Keratinocyte (primary cell): ENCODE results near the gene SPATA13. TPM values are rescaled to one million over a fixed set of nuclear protein-coding genes. Genes with fewer than 3 reads are reported as not detected.

ENCODE experiments used
- DNase-seq: peaks from one replicate; pipeline ENCODE4 v3.0.0-alpha.2; 2011; ENCODE audit warnings: low read depth, missing footprints, low spot score
- FAIRE-seq: peaks from 2 replicates; lab custom pipeline; 2011; peaks lifted over from hg19 to GRCh38; lab: Jason Lieb, UNC
- H2AFZ ChIP-seq: 2 replicates; pipeline ENCODE4 v1.6.0; 2012; ENCODE audit warnings: low read length, control low read depth, inconsistent platforms; ENCODE audit not compliant: control insufficient read depth
- H3K27ac ChIP-seq: 2 replicates; pipeline ENCODE4 v1.5.1; 2011; ENCODE audit warnings: low read length; ENCODE audit not compliant: control insufficient read depth, insufficient read depth
- H3K27me3 ChIP-seq: 3 replicates; pipeline ENCODE4 v1.6.0; 2011; ENCODE audit warnings: low read length; ENCODE audit not compliant: control insufficient read depth, insufficient read depth; ENCODE audit errors: extremely low read depth
- H3K36me3 ChIP-seq, 2 experiments: 2 replicates in 1 of 2; 3 replicates in 1 of 2; pipeline ENCODE4 v1.5.1; 2011; ENCODE audit warnings: low read length in 2 of 2, mild to moderate bottlenecking in 1 of 2; ENCODE audit not compliant: control insufficient read depth in 2 of 2, insufficient read depth in 2 of 2; ENCODE audit errors: extremely low read depth in 1 of 2
- H3K4me1 ChIP-seq: 3 replicates; pipeline ENCODE4 v1.5.1; 2011; ENCODE audit warnings: low read length; ENCODE audit not compliant: control insufficient read depth, insufficient read depth; ENCODE audit errors: extremely low read depth
- H3K4me2 ChIP-seq: 3 replicates; pipeline ENCODE4 v1.6.0; 2011; ENCODE audit warnings: low read depth, low read length; ENCODE audit not compliant: control insufficient read depth, insufficient read depth; ENCODE audit errors: extremely low read depth
- H3K4me3 ChIP-seq, 3 experiments: fragments of 200-600 bp in 1 of 3; sonication (generic) in 1 of 3; 2 replicates in 2 of 3; 3 replicates in 1 of 3; pipeline ENCODE4 v1.5.1; 2011 to 2016; ENCODE audit warnings: low read length in 3 of 3, mild to moderate bottlenecking in 3 of 3, control low read depth in 2 of 3, inconsistent platforms in 1 of 3, low read depth in 1 of 3, mixed read lengths in 1 of 3, mixed run types in 1 of 3, moderate library complexity in 1 of 3; ENCODE audit not compliant: control insufficient read depth in 2 of 3, insufficient read depth in 2 of 3; ENCODE audit errors: extremely low read depth in 1 of 3
- H3K79me2 ChIP-seq: 2 replicates; pipeline ENCODE4 v1.6.0; 2012; ENCODE audit warnings: low read length; ENCODE audit not compliant: control insufficient read depth, insufficient read depth
- H3K9ac ChIP-seq: 3 replicates; pipeline ENCODE4 v1.6.0; 2011; ENCODE audit warnings: low read length; ENCODE audit not compliant: control insufficient read depth, insufficient read depth; ENCODE audit errors: extremely low read depth
- H3K9me1 ChIP-seq: 3 replicates; pipeline ENCODE4 v1.6.0; 2011; ENCODE audit warnings: low read length; ENCODE audit not compliant: control insufficient read depth, insufficient read depth; ENCODE audit errors: extremely low read depth
- H3K9me3 ChIP-seq: 2 replicates; pipeline ENCODE4 v1.5.1; 2012; ENCODE audit warnings: low read depth, low read length; ENCODE audit not compliant: control insufficient read depth
- H4K20me1 ChIP-seq: 3 replicates; pipeline ENCODE4 v1.6.0; 2011; ENCODE audit warnings: low read length; ENCODE audit not compliant: control insufficient read depth, insufficient read depth; ENCODE audit errors: extremely low read depth
- EZH2 ChIP-seq: IDR thresholded peaks from one replicate; pipeline ENCODE4 v1.6.1; 2012; ENCODE audit warnings: inconsistent platforms, mild to moderate bottlenecking, low read length, moderate library complexity
- dilution Hi-C: fragments of 300-500 bp; cut with MboI; formaldehyde crosslinking; loops from one replicate; pipeline ENCODE4 v1.7.0; 2020; ENCODE audit warnings: low sequenced_read_pairs; ENCODE audit not compliant: extremely low pct_ligation_motif_present
- polyA plus RNA-seq, 5 experiments: library from polyadenylated mRNA; depleted of rRNA in 3 of 5; stranded (reverse) in 3 of 5; stranded (forward) in 1 of 5; unstranded in 1 of 5; fragments of >200 nt; gene quantifications; 1 replicate in 1 of 5; 2 replicates in 3 of 5; 3 replicates in 1 of 5; pipeline versions ENCODE4 v1.2.1 to v1.2.3, GENCODE V29; 2011 to 2012; ENCODE audit warnings: missing spikeins in 2 of 5, low read depth in 1 of 5, low replicate concordance in 1 of 5
- TF ChIP-seq, protein P1 (sequence below), 3 experiments: IDR thresholded peaks in 1 of 3; conservative IDR thresholded peaks in 1 of 3; optimal IDR thresholded peaks in 1 of 3; 2 replicates in 2 of 3; 3 replicates in 1 of 3; pipeline versions ENCODE3 to v1.5.1; 2011; ENCODE audit warnings: low read length in 3 of 3, mild to moderate bottlenecking in 3 of 3, moderate library complexity in 2 of 3, control low read depth in 1 of 3, inconsistent platforms in 1 of 3; ENCODE audit not compliant: insufficient read depth in 2 of 3; ENCODE audit errors: extremely low read depth in 1 of 3

Gene SPATA13
- polyA plus RNA-seq, 1 donor (not counting 4 experiments of a cell fraction or from before 2014, with no cell fraction given), result 1.2 TPM

DNA sequence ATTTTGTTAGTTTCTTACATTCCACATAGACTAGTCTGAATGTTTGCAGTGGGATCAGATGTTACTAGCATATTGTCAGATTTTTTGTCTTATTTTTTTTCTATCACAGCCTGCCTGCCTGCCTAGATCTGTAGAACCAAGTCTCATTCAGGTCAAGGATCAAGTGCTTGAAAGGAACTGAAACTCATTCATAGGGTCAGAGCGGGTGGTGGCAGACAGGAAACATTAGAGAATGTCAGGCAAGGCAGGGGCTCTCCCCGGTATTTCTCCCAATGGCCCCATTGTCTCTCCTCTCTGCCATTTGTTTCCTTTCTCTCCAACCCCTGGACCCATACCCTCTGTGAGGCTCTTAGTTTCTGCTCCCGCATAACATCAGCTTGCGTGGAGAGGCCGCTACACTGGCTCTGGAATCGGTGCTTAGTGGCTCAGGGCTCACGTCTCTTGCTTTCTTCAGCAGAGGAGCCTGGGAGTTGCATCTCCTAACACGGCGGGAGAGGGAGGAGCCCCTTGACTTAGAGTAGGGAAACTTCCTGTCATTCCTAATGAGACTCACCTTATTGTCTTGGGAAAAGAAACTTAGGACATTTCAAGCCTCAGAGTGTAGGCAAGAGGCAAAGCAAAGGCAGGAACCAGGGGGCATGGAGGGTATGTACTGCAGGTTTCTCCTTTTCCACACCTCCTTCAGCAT lies 35.6 kb upstream of the SPATA13 start:
- Histone ChIP-seq H4K20me1 (peaks cover 2% of the 10 kb centered on the region), H3K9me3 (no peaks in the 10 kb centered on the region), H3K27me3 (peaks cover 11% of the 10 kb centered on the region), H3K79me2 (no peaks in the 10 kb centered on the region), H3K9me1 (no peaks in the 10 kb centered on the region), H2AFZ (no peak overlapping the region), H3K4me3 (no peak overlapping the region), H3K36me3 (no peaks in the 10 kb centered on the region), H3K4me1 (no peaks in the 10 kb centered on the region), H3K9ac (no peak overlapping the region), H3K4me2 (no peak overlapping the region), H3K27ac (no peak overlapping the region)
- DNase-seq (no peak), FAIRE-seq (no peak)
- dilution Hi-C loops, result no loop called here
- TF ChIP-seq, protein P1, sequence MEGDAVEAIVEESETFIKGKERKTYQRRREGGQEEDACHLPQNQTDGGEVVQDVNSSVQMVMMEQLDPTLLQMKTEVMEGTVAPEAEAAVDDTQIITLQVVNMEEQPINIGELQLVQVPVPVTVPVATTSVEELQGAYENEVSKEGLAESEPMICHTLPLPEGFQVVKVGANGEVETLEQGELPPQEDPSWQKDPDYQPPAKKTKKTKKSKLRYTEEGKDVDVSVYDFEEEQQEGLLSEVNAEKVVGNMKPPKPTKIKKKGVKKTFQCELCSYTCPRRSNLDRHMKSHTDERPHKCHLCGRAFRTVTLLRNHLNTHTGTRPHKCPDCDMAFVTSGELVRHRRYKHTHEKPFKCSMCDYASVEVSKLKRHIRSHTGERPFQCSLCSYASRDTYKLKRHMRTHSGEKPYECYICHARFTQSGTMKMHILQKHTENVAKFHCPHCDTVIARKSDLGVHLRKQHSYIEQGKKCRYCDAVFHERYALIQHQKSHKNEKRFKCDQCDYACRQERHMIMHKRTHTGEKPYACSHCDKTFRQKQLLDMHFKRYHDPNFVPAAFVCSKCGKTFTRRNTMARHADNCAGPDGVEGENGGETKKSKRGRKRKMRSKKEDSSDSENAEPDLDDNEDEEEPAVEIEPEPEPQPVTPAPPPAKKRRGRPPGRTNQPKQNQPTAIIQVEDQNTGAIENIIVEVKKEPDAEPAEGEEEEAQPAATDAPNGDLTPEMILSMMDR (optimal IDR thresholded peaks at IDR 0.05 in 1 of 3, IDR thresholded peaks at IDR 0.05 in 1 of 3, conservative IDR thresholded peaks at IDR 0.05 in 1 of 3; ENCODE audit: extremely low read depth in 1 of 3, insufficient read depth in 2 of 3, low read length in 3 of 3), result no peak

DNA sequence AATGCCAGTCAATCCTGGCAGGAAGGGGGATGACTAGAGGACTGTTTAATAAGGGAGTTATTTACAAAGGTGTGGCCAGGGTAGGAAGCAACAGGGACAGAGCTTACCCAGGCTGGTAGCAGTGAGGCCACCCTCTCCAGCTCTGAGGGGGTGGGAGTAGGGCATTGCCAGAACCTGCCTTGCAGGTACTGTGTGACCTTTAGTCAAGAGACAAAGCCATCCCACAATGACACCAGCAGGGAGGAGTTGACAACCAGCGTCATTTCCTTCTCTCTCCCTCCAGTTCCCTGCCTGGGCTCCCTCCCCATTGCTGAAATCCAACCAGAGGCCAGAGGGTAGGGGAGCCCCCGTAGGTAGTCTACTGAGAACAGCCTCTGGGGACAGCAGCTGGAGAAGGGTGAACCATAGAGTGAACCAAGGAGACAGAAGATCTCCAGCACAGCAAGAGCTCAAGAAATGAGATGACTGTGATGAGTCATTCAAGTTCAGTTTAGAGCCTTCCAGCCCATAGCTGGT lies 33.3 kb upstream of the SPATA13 start:
- TF ChIP-seq, protein P1 (optimal IDR thresholded peaks at IDR 0.05 in 1 of 3, IDR thresholded peaks at IDR 0.05 in 1 of 3, conservative IDR thresholded peaks at IDR 0.05 in 1 of 3; ENCODE audit: extremely low read depth in 1 of 3, insufficient read depth in 2 of 3, low read length in 3 of 3), result no peak
- TF ChIP-seq EZH2, result no peak
- no peaks in the 10 kb centered on the region for H3K9me1 ChIP-seq
- H3K79me2 ChIP-seq, result no peaks in the 10 kb centered on the region
- DNase-seq, result no peak
- no peak overlapping the region for H2AFZ ChIP-seq
- H3K36me3 ChIP-seq, result no peaks in the 10 kb centered on the region
- no peak for FAIRE-seq
- no peaks in the 10 kb centered on the region for H3K9me3 ChIP-seq
- peaks cover 2% of the 10 kb centered on the region for H4K20me1 ChIP-seq
- peaks cover 7% of the 10 kb centered on the region for H3K27me3 ChIP-seq
- no peak overlapping the region for H3K9ac ChIP-seq
- H3K4me3 ChIP-seq, result no peak overlapping the region
- H3K27ac ChIP-seq, result no peak overlapping the region
- H3K4me2 ChIP-seq, result no peak overlapping the region
- dilution Hi-C loops, result no loop called here
- H3K4me1 ChIP-seq, result no peaks in the 10 kb centered on the region
